CD4-positive, CD25-positive, alpha-beta regulatory T cell (primary cell): Measurements from ENCODE around the gene USP54. TPM values are rescaled to one million over a fixed set of nuclear protein-coding genes. Genes with fewer than 3 reads are reported as not detected.
"Not testable (repeated sequence)": the region's sequence is repeated elsewhere in the genome, so short reads cannot be mapped to it uniquely, and the experiment has no call there.

Experiments used
- ATAC-seq, 2 donors: fragments of 150-1000 bp; cut with Tn5 transposase; one replicate each; pipeline ENCODE4 v1.10.0; 2021; ENCODE audit warnings: low read depth in 2 of 2, moderate number of reproducible peaks in 2 of 2, moderate library complexity in 1 of 2
- DNase-seq, 3 donors: peaks; one replicate each; pipeline versions ENCODE4 v3.0.0 to v3.0.0-alpha.2; 2012 to 2022; ENCODE audit warnings: mixed read lengths in 1 of 3
- H3K27ac ChIP-seq: one replicate; pipeline ENCODE4 v1.7.0; 2013; ENCODE audit warnings: mild to moderate bottlenecking, low read length; ENCODE audit not compliant: insufficient read depth, poor library complexity, severe bottlenecking
- H3K27me3 ChIP-seq: one replicate; pipeline ENCODE4 v1.7.0; 2013; ENCODE audit warnings: low read length; ENCODE audit not compliant: control insufficient read depth, insufficient read depth
- H3K36me3 ChIP-seq: one replicate; pipeline ENCODE4 v1.7.0; 2013; ENCODE audit warnings: mild to moderate bottlenecking, low read length, moderate library complexity; ENCODE audit not compliant: control insufficient read depth, insufficient read depth
- H3K4me1 ChIP-seq: 2 replicates; pipeline ENCODE4 v1.7.0; 2013; ENCODE audit warnings: mild to moderate bottlenecking, low read length; ENCODE audit not compliant: insufficient read depth, control insufficient read depth, poor library complexity, severe bottlenecking
- H3K4me3 ChIP-seq: one replicate; pipeline ENCODE4 v1.7.0; 2013; ENCODE audit warnings: low read depth, mild to moderate bottlenecking, low read length, moderate library complexity
- H3K9me3 ChIP-seq, 2 experiments: 1 replicate in 1 of 2; 2 replicates in 1 of 2; pipeline ENCODE4 v1.7.0; 2013; ENCODE audit warnings: low read length in 2 of 2, mild to moderate bottlenecking in 1 of 2, moderate library complexity in 1 of 2; ENCODE audit not compliant: control insufficient read depth in 2 of 2
- H3K27ac Mint-ChIP-seq, 3 donors: one replicate each; pipeline ENCODE4 v1.8.0; 2020 to 2022; ENCODE audit warnings: mild to moderate bottlenecking in 3 of 3, mixed read lengths in 3 of 3, moderate library complexity in 2 of 3
- H3K27me3 Mint-ChIP-seq: one replicate; pipeline ENCODE4 v1.8.0; 2022; ENCODE audit warnings: mild to moderate bottlenecking, mixed read lengths
- H3K36me3 Mint-ChIP-seq: one replicate; pipeline ENCODE4 v1.8.0; 2020; ENCODE audit warnings: mixed read lengths
- H3K4me1 Mint-ChIP-seq, 4 donors: one replicate each; pipeline ENCODE4 v1.8.0; 2020 to 2022; ENCODE audit warnings: mixed read lengths in 4 of 4, mild to moderate bottlenecking in 1 of 4
- H3K4me3 Mint-ChIP-seq, 4 donors: one replicate each; pipeline ENCODE4 v1.8.0; 2020 to 2022; ENCODE audit warnings: mild to moderate bottlenecking in 4 of 4, mixed read lengths in 4 of 4, moderate library complexity in 3 of 4
- H3K9me3 Mint-ChIP-seq, 7 donors: one replicate each; pipeline ENCODE4 v1.8.0; 2020 to 2022; ENCODE audit warnings: mixed read lengths in 7 of 7, mild to moderate bottlenecking in 3 of 7, moderate library complexity in 2 of 7
- polyA plus RNA-seq, 4 donors: library from polyadenylated mRNA; unstranded; fragments of 300-500 nt; fragmentation: Illumina TruSeq; gene quantifications; one replicate each; pipeline ENCODE4 v1.2.3, GENCODE V29; 2021
- total RNA-seq: library from RNA; stranded (reverse); gene quantifications from one replicate; pipeline ENCODE4 v1.2.3, GENCODE V29; 2022

The USP54 gene
- total and polyA plus RNA-seq, 5 donors from 2014 or later, result 0.84 to 4.2 (median 1.1) TPM

DNA sequence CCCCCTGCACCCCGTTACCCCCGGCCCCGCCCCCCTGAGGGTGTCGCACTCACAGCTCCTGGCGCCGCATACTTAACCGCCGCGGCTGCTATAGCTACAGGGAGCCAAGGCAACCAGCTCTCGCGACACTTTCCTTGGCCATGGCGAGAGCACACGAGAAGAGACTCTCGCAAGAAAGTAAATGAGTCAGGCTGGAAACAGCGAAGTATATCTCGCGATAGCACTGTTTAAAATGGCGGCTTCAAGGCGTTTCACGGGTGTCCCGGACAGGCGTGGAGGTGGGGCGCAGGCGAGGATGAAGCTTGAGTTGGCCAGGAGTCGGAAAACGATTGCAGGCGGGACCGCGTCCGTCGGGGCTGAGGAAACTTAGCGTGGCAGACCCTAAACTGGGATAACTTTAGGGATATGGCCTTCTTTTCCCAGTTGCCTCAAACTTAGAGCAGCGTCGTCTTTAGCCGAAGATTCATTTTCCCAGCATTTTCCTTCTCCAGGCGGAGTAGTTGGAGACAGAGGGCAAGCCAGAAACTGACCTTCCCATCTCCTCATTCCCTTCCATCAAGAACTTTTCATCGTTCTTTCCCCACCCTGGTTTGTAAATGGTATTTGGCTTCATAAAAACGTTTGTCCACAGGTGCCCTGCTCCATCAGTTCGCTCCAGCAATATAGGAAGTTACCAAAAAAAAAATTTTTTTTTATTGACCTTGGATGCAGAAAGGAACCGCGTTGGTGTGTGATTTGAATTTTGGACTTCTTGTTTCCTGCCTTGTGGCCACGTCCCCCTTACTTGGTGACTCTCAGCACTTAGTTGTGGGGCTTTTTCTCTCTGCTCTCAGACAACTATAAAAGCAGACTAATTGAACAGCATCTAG, 35.0 kb upstream of the USP54 start:
- H3K27me3 ChIP-seq, result no peaks in the 10 kb centered on the region
- no peaks in the 10 kb centered on the region for H3K36me3 ChIP-seq
- ATAC-seq, result peak; percentile 98
- peak; percentile 92 to 98 (median 93) for DNase-seq
- H3K9me3 ChIP-seq, result no peaks in the 10 kb centered on the region
- peaks cover 10 to 28% (median 14%) of the 10 kb centered on the region in 4 donors for H3K4me1 Mint-ChIP-seq
- H3K27me3 Mint-ChIP-seq, result no peaks in the 10 kb centered on the region
- peak overlapping the region; percentile 81 for H3K27ac ChIP-seq
- peaks cover 19% of the 10 kb centered on the region for H3K4me1 ChIP-seq
- H3K27ac Mint-ChIP-seq, result peak overlapping the region; percentile 97 to 99 (median 98)
- no peaks in the 10 kb centered on the region for H3K36me3 Mint-ChIP-seq
- peak overlapping the region; percentile 88 for H3K4me3 ChIP-seq
- no peaks in the 10 kb centered on the region for H3K9me3 Mint-ChIP-seq
- H3K4me3 Mint-ChIP-seq, result peak overlapping the region; percentile 89 to 95 (median 92)

DNA sequence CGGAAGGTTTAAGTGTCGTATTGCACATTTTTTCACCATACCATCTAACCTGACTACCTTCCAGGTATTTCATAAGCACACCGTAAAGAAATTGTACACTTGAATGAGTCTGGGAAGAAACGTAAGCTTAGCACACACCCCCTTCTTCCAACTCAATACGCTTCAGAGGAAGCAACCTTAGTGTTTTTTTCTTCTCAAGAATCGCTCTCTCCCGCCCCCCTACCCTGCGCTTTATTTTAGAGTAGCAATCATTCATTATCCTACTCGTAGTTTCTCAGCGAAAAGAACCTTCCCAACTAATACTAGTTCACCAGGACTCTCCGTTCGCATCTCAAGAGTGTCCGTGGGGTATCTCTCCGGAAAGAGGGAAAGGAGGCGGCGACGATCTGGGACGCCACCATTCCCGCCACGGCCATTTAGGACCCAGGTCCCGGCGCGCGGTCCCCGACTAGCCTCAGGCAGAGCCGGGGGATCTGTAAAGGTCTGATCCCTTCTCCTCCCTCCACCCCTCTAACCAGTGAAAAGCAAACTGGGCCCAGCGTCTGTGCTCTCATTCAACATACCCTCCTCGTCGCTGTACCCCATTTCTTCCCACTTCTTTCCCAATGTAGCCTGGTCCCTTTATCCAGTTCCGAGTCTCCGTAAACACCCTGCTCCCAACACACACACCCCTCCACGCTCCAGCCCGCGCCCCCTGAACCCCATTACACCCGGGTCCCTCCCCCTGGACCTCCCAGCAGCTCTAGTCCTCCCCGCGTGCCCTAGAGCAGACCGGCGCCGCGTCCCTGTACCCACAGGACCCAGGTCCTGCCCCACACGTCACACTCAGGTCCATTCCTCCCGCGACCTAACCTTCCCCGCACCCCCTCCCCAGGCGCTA, 34.1 kb upstream of the USP54 start:
- Histone ChIP-seq H3K9me3 (no peaks in the 10 kb centered on the region), H3K4me1 (peaks cover 19% of the 10 kb centered on the region), H3K36me3 (no peaks in the 10 kb centered on the region), H3K4me3 (peak overlapping the region; percentile 90), H3K27ac (peak overlapping the region; percentile 81), H3K27me3 (no peaks in the 10 kb centered on the region)
- Mint-ChIP-seq H3K4me3 (peak overlapping the region; percentile 89 to 95 (median 92)), H3K36me3 (no peaks in the 10 kb centered on the region), H3K9me3 (no peaks in the 10 kb centered on the region), H3K27ac (peak overlapping the region; percentile 97 to 99 (median 98)), H3K4me1 (peaks cover 10 to 28% (median 14%) of the 10 kb centered on the region in 4 donors), H3K27me3 (no peaks in the 10 kb centered on the region)
- DNase-seq (peak in 1 of 3 donors; percentile 31), ATAC-seq (peak in 1 of 2 donors; percentile 2)

GRCh38 chr10:73623056-73623455, 31.9 kb upstream of the USP54 start:
- Mint-ChIP-seq H3K27ac (peak overlapping the region in 1 of 3 donors; percentile 32), H3K4me1 (peaks cover 10 to 28% (median 14%) of the 10 kb centered on the region in 4 donors), H3K9me3 (no peaks in the 10 kb centered on the region), H3K27me3 (no peaks in the 10 kb centered on the region), H3K4me3 (peak overlapping the region in 1 of 4 donors; percentile 33), H3K36me3 (no peaks in the 10 kb centered on the region)
- no peaks in the 10 kb centered on the region for H3K27me3 ChIP-seq
- no peak for DNase-seq
- no peak for ATAC-seq
- no peaks in the 10 kb centered on the region for H3K9me3 ChIP-seq
- H3K27ac ChIP-seq, result no peak overlapping the region
- H3K4me1 ChIP-seq, result peaks cover 19% of the 10 kb centered on the region
- no peaks in the 10 kb centered on the region for H3K36me3 ChIP-seq
- no peak overlapping the region for H3K4me3 ChIP-seq

GRCh38 chr10:73620974-73621373, 29.8 kb upstream of the USP54 start:
- H3K9me3 Mint-ChIP-seq, H3K27me3 Mint-ChIP-seq, H3K9me3 ChIP-seq, H3K36me3 ChIP-seq, H3K27me3 ChIP-seq, DNase-seq, H3K4me3 ChIP-seq, H3K27ac Mint-ChIP-seq, H3K27ac ChIP-seq, ATAC-seq, H3K36me3 Mint-ChIP-seq: not testable (repeated sequence)
- H3K4me1 ChIP-seq, result peaks cover 11% of the 10 kb centered on the region
- Mint-ChIP-seq H3K4me1 (peaks cover 3 to 12% (median 5%) of the 10 kb centered on the region in 4 donors), H3K4me3 (peak overlapping the region in 1 of 4 donors; percentile 73)

DNA sequence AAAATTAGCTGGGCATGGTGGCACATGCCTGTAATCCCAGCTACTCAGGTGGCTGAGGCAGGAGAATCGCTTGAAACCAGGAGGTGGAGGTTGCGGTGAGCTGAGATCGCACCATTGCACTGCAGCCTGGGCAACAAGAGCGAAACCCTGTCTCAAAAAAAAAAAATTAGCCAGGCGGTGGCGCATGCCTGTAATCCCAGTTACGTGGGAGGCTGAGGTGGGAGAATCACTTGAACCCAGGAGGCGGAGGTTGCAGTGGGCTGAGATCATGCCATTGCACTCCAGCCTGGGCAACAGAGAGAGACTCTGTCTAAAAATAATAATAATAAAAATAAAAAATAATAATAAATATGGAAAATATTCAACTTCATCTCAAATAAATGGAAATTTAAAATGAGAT, 26.0 kb upstream of the USP54 start:
- not testable (repeated sequence) for H3K27ac Mint-ChIP-seq, H3K4me1 ChIP-seq, H3K4me3 Mint-ChIP-seq, H3K27me3 Mint-ChIP-seq, H3K27ac ChIP-seq, H3K36me3 ChIP-seq, H3K36me3 Mint-ChIP-seq, H3K27me3 ChIP-seq, H3K9me3 Mint-ChIP-seq, H3K9me3 ChIP-seq, H3K4me1 Mint-ChIP-seq, DNase-seq, H3K4me3 ChIP-seq, ATAC-seq

- Mint-ChIP-seq H3K36me3 (no peaks in the 10 kb centered on the region), H3K4me3 (no peak overlapping the region), H3K9me3 (no peaks in the 10 kb centered on the region), H3K27ac (no peak overlapping the region), H3K27me3 (no peaks in the 10 kb centered on the region), H3K4me1 (no peaks in the 10 kb centered on the region)
- no peaks in the 10 kb centered on the region for H3K9me3 ChIP-seq
- DNase-seq, result no peak
- no peak overlapping the region for H3K4me3 ChIP-seq
- no peaks in the 10 kb centered on the region for H3K27me3 ChIP-seq
- H3K36me3 ChIP-seq, result no peaks in the 10 kb centered on the region
- no peaks in the 10 kb centered on the region for H3K4me1 ChIP-seq
- no peak for ATAC-seq
- H3K27ac ChIP-seq, result no peak overlapping the region
Observed at GRCh38 chr10:73614720-73615119, 23.6 kb upstream of the USP54 start.

DNA sequence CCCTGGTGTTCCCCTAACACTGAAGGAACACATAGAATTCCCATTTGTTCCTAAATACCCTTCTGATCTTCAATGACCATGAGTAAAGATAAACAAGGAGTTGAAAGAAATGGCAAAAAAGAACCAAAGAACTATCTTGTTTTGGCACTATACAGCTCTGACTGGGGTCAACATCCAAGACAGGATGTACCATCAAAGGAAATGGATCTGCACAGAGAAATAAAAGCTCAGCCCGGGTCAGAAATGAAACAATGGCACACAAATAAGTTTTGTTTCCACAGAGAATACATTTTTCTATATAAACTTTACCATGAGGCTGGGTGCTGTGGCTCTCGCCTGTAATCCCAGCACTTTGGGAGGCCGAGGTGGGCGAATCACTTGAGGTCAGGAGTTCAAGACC, 18.0 kb upstream of the USP54 start:
- Mint-ChIP-seq H3K27ac (peak overlapping the region in 1 of 3 donors; percentile 15), H3K27me3 (no peaks in the 10 kb centered on the region), H3K4me3 (no peak overlapping the region), H3K36me3 (no peaks in the 10 kb centered on the region), H3K9me3 (no peaks in the 10 kb centered on the region), H3K4me1 (no peaks in the 10 kb centered on the region)
- H3K9me3 ChIP-seq, result no peaks in the 10 kb centered on the region
- no peaks in the 10 kb centered on the region for H3K36me3 ChIP-seq
- no peaks in the 10 kb centered on the region for H3K27me3 ChIP-seq
- no peaks in the 10 kb centered on the region for H3K4me1 ChIP-seq
- no peak for ATAC-seq
- no peak for DNase-seq
- H3K27ac ChIP-seq, result no peak overlapping the region
- H3K4me3 ChIP-seq, result no peak overlapping the region
